Endothelial cell of umbilical vein (primary cell): Measurements from ENCODE around the gene ADAMTSL5.

ENCODE experiments used
- JUN ChIP-seq: IDR thresholded peaks from 2 replicates; pipeline ENCODE4 v1.6.1; 2011; ENCODE audit warnings: borderline replicate concordance, low read depth; ENCODE audit not compliant: insufficient read length, insufficient read depth
- MYC ChIP-seq: IDR thresholded peaks from one replicate; pipeline ENCODE4 v1.6.1; 2011; ENCODE audit warnings: mild to moderate bottlenecking, low read depth, low read length
- POLR2A ChIP-seq: IDR thresholded peaks from 2 replicates; pipeline ENCODE4 v1.6.1; 2012; ENCODE audit warnings: low read depth, mild to moderate bottlenecking, control low read depth, low read length
- POLR2AphosphoS5 ChIP-seq: IDR thresholded peaks from 2 replicates; pipeline ENCODE4 v1.6.1; 2012; ENCODE audit warnings: low read depth, mild to moderate bottlenecking, control low read depth, low read length, moderate library complexity; ENCODE audit not compliant: insufficient read depth
- TF ChIP-seq, protein P1 (sequence below), 2 donors: IDR thresholded peaks; 1 replicate in 1 of 2; 2 replicates in 1 of 2; pipeline ENCODE4 v1.5.1; 2011; ENCODE audit warnings: low read length in 2 of 2, mild to moderate bottlenecking in 2 of 2, moderate library complexity in 2 of 2, control low read depth in 1 of 2, inconsistent platforms in 1 of 2, low read depth in 1 of 2; ENCODE audit not compliant: insufficient read depth in 1 of 2; ENCODE audit errors: extremely low read depth in 1 of 2
- TF ChIP-seq, protein P2 (sequence below): IDR thresholded peaks from 2 replicates; pipeline ENCODE4 v1.6.1; 2011; ENCODE audit not compliant: insufficient read depth, insufficient read length

DNA sequence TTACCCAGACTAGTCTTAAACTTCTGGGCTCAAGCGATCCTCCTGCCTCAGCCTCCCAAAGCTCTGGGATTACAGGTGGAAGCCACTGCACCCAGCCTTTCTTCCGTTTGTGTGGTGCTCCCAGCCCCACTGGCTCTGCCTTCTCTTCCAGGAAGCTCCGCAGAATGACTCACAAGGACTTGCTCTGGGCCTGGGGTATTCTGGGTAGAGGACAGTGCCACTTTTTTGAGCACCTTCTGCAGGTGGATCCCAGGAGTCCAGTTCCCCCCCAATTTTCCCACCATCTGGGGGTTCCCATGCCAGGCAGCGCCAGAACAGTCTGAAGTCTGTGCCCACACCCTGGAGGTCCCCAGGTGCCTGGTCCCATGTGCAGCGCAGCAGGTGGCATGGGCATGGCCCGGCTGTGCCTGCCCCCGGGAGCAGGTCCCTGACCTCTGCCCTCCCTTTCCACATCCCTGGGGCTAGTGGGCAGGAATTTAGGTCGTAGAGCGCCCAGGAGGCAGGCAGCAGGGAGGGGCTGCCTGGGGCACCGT lies 20.3 kb downstream of the ADAMTSL5 start:
- TF ChIP-seq, protein P1, sequence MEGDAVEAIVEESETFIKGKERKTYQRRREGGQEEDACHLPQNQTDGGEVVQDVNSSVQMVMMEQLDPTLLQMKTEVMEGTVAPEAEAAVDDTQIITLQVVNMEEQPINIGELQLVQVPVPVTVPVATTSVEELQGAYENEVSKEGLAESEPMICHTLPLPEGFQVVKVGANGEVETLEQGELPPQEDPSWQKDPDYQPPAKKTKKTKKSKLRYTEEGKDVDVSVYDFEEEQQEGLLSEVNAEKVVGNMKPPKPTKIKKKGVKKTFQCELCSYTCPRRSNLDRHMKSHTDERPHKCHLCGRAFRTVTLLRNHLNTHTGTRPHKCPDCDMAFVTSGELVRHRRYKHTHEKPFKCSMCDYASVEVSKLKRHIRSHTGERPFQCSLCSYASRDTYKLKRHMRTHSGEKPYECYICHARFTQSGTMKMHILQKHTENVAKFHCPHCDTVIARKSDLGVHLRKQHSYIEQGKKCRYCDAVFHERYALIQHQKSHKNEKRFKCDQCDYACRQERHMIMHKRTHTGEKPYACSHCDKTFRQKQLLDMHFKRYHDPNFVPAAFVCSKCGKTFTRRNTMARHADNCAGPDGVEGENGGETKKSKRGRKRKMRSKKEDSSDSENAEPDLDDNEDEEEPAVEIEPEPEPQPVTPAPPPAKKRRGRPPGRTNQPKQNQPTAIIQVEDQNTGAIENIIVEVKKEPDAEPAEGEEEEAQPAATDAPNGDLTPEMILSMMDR (IDR thresholded peaks at IDR 0.05; ENCODE audit: extremely low read depth in 1 of 2, insufficient read depth in 1 of 2, low read depth in 1 of 2, low read length in 2 of 2), result no peak
- TF ChIP-seq, protein P2, sequence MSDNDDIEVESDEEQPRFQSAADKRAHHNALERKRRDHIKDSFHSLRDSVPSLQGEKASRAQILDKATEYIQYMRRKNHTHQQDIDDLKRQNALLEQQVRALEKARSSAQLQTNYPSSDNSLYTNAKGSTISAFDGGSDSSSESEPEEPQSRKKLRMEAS, result no peak
- TF ChIP-seq MYC, result no peak
- no peak for TF ChIP-seq POLR2AphosphoS5
- TF ChIP-seq JUN, result no peak
- TF ChIP-seq POLR2A, result no peak
